Panc1 (cell line): ENCODE measurements around the gene KRTAP5-1. TPM values are rescaled to one million over a fixed set of nuclear protein-coding genes. Genes with fewer than 3 reads are reported as not detected.
"Not testable (repeated sequence)": the region's sequence is repeated elsewhere in the genome, so short reads cannot be mapped to it uniquely, and the experiment has no call there.

Source experiments
- ATAC-seq: fragments of 200-7000 bp; cut with Tn5 transposase; 2 replicates; pipeline ENCODE4 v1.9.1; 2020; ENCODE audit warnings: mild to moderate bottlenecking, moderate library complexity
- BruUV-seq: library from RNA; stranded (reverse); fragments of 400-500 nt; replicated peaks from 2 replicates; lab custom pipeline; 2021; lab: Mats Ljungman, UMichigan
- CTCF ChIA-PET: fragments of 300-600 bp; sonication (Branson Sonifier 250); formaldehyde crosslinking; loops from one replicate; lab custom pipeline; 2022; ENCODE audit warnings: antibody characterized with exemption; lab: Charles Lee
- POLR2A ChIA-PET: fragments of 300-600 bp; sonication (Branson Sonifier 250); formaldehyde crosslinking; loops from one replicate; lab custom pipeline; 2022; ENCODE audit warnings: antibody characterized with exemption; lab: Charles Lee
- DNase-seq: peaks from one replicate; pipeline ENCODE4 v3.0.0-alpha.2; 2010; ENCODE audit warnings: low read depth, low spot score
- H3K27ac ChIP-seq: 2 replicates; pipeline ENCODE4 v1.5.1; 2011; ENCODE audit warnings: mild to moderate bottlenecking, low read length, inconsistent platforms
- H3K27me3 ChIP-seq: fragments of 200-500 bp; sonication (Bioruptor generic); 2 replicates; pipeline ENCODE4 v1.6.0; 2014; ENCODE audit warnings: low read length, inconsistent platforms; ENCODE audit not compliant: control insufficient read depth, insufficient read depth
- H3K36me3 ChIP-seq: fragments of 200-500 bp; sonication (Bioruptor generic); 2 replicates; pipeline ENCODE4 v1.5.1; 2014; ENCODE audit warnings: inconsistent platforms, mild to moderate bottlenecking, low read length, moderate library complexity; ENCODE audit not compliant: control insufficient read depth, insufficient read depth
- H3K4me1 ChIP-seq: 2 replicates; pipeline ENCODE4 v1.5.1; 2011; ENCODE audit warnings: inconsistent platforms, mild to moderate bottlenecking, low read length, moderate library complexity; ENCODE audit not compliant: control insufficient read depth, insufficient read depth
- H3K4me3 ChIP-seq, 2 experiments: 2 replicates each; pipeline ENCODE4 v1.5.1; 2011 to 2012; ENCODE audit warnings: low read depth in 2 of 2, low read length in 2 of 2, mild to moderate bottlenecking in 2 of 2, inconsistent platforms in 1 of 2, moderate library complexity in 1 of 2
- H3K9me3 ChIP-seq: fragments of 200-500 bp; sonication (Bioruptor generic); 2 replicates; pipeline ENCODE4 v1.5.1; 2014; ENCODE audit warnings: low read depth, mild to moderate bottlenecking, inconsistent platforms, low read length, moderate library complexity; ENCODE audit not compliant: control insufficient read depth, insufficient read depth
- CTCF ChIP-seq: fragments of 450-650 bp; IDR thresholded peaks from 2 replicates; pipeline ENCODE4 v1.5.1; 2017; ENCODE audit warnings: mild to moderate bottlenecking
- POLR2AphosphoS5 ChIP-seq: IDR thresholded peaks from 2 replicates; pipeline ENCODE4 v1.6.1; 2012; ENCODE audit warnings: mild to moderate bottlenecking, low read depth, low read length, moderate library complexity
- REST ChIP-seq, 2 experiments: IDR thresholded peaks; 2 replicates each; pipeline ENCODE4 v1.6.1; 2011 to 2012; ENCODE audit warnings: low read depth in 2 of 2, control low read depth in 1 of 2, low read length in 1 of 2, mild to moderate bottlenecking in 1 of 2, moderate library complexity in 1 of 2; ENCODE audit not compliant: insufficient read depth in 1 of 2
- SIN3A ChIP-seq: IDR thresholded peaks from 2 replicates; pipeline ENCODE4 v1.6.1; 2012; ENCODE audit warnings: low read depth, mild to moderate bottlenecking, low read length, moderate library complexity, borderline replicate concordance; ENCODE audit not compliant: insufficient read depth
- TCF7L2 ChIP-seq: IDR thresholded peaks from 2 replicates; pipeline ENCODE4 v1.6.1; 2011; ENCODE audit warnings: mild to moderate bottlenecking, low read depth, low read length, inconsistent platforms
- in situ Hi-C: cut with HindIII; loops from 2 replicates; pipeline ENCODE4 v1.10.0; 2016; ENCODE audit warnings: low sequenced_read_pairs, low pct_unique_long_range_greater_than_20kb
- intact Hi-C: fragments of 100-400 bp; cut with micrococcal nuclease; formaldehyde crosslinking; loops from one replicate; pipeline ENCODE4 v1.10.0; 2022; ENCODE audit not compliant: unreplicated experiment
- total RNA-seq: library from RNA; stranded (reverse); gene quantifications from one replicate; pipeline ENCODE4 v1.2.1, GENCODE V29; 2021; ENCODE audit not compliant: unreplicated experiment

Gene KRTAP5-1
- total RNA-seq, 1 experiment from 2014 or later = not detected

DNA sequence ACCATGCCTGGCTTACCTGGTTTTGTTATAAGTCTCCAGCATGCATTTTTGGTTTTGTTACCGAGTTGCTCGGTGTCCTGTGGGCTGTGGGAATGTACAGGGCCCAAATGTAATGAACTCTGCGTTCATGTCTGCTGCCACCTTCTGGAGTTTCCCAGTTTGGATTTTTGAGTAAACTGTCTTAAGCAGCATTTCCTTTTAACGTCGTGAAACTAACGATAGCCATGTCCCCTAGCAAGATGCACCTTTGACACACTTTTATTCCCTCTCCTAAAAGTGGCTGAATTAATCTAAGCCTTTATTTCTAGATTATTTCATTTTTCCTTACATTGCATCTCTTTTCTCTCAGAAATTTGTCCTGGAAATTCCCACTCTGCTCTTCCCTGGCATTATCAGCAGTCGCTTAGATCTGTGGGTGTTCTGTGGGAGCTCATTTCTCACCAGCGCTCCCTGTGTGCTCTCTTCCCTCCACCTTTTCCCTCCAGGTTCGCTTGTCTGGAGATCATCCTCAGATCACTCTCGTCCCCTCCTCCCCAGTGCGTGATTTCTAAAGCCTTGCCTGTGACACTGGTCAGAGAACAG, 11.0 kb upstream of the KRTAP5-1 start:
- H3K4me3 ChIP-seq, DNase-seq, H3K4me1 ChIP-seq, intact Hi-C loops, BruUV-seq, H3K27ac ChIP-seq, H3K9me3 ChIP-seq, H3K36me3 ChIP-seq, POLR2A ChIA-PET, in situ Hi-C loops: not testable (repeated sequence)
- peak; percentile 79 for ATAC-seq
- peaks cover 29% of the 10 kb centered on the region for H3K27me3 ChIP-seq
- CTCF ChIA-PET = interaction anchor here (0.6 to 1.3 kb wide), 10 partner anchors 14 to 406 kb away, joined by 3 to 6 read pairs (median 4); no protein-coding TSS in a partner anchor

GRCh38 chr11:1592628-1593027, 7.5 kb upstream of the KRTAP5-1 start:
- no peak for ATAC-seq
- TF ChIP-seq TCF7L2 (no peak), REST (IDR thresholded peaks at IDR 0.05; ENCODE audit: insufficient read depth in 1 of 2, low read depth in 2 of 2, low read length in 1 of 2) (no peak), CTCF (no peak), POLR2AphosphoS5 (no peak), SIN3A (no peak)
- Histone ChIP-seq H3K27me3 (peaks cover 13% of the 10 kb centered on the region), H3K9me3 (no peaks in the 10 kb centered on the region), H3K36me3 (no peaks in the 10 kb centered on the region), H3K4me1 (peaks cover 3% of the 10 kb centered on the region; the same call in 1 of the 2 replicates), H3K27ac (no peak overlapping the region), H3K4me3 (no peak overlapping the region)
- no TSS peak for BruUV-seq
- DNase-seq = no peak
- in situ Hi-C loops (no loop called here), intact Hi-C loops (no loop called here)
- CTCF ChIA-PET = interaction anchor here (0.5 to 1.2 kb wide), 3 partner anchors 20 to 1375 kb away, joined by 4 to 7 read pairs (median 6); no protein-coding TSS in a partner anchor
- POLR2A ChIA-PET = no interaction called here

DNA sequence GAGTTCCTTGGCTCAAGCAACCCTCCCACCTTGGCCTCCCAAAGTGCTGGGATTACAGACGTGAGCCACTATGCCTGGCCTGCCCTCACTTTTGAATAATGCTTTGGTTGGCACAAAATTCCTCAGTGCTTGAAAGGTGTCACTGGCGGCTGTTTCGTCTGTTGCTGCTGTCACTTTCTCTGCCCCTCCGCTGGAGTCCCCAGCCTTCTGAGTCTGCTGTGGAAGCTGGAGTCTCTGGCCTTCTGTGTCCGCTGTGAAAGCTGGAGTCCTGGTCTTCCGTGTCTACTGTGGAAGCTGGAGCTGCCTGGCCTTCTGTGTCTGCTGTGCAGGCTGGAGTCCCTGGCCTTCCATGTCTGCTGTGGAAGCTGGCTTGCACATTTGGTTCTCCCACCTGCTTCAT, 4.9 kb upstream of the KRTAP5-1 start:
- Histone ChIP-seq H3K4me3 (no peak overlapping the region), H3K4me1 (peaks cover 3% of the 10 kb centered on the region; the same call in 1 of the 2 replicates), H3K9me3 (no peaks in the 10 kb centered on the region), H3K36me3 (no peaks in the 10 kb centered on the region), H3K27me3 (peaks cover 12% of the 10 kb centered on the region), H3K27ac (no peak overlapping the region)
- TF ChIP-seq POLR2AphosphoS5 (no peak), CTCF (no peak), TCF7L2 (no peak), SIN3A (no peak), REST (IDR thresholded peaks at IDR 0.05; ENCODE audit: insufficient read depth in 1 of 2, low read depth in 2 of 2, low read length in 1 of 2) (no peak)
- intact Hi-C loops = no loop called here
- BruUV-seq = no TSS peak
- DNase-seq = no peak
- ChIA-PET CTCF (interaction anchor here (1.4 kb wide), 1 partner anchor 15 kb away, joined by 4 read pairs; no protein-coding TSS in a partner anchor), POLR2A (no interaction called here)
- no peak for ATAC-seq
- in situ Hi-C loops = no loop called here
